Tibial nerve (tissue), 3 donors: Measurements from ENCODE around the gene ID2.

Experiments used
- CTCF ChIP-seq, 5 experiments: fragments of 200-600 bp in 3 of 5; fragments of 450-650 bp in 2 of 5; sonication (generic) in 3 of 5; IDR thresholded peaks; one replicate each; pipeline ENCODE4 v1.5.1; 2016 to 2019; ENCODE audit warnings: antibody characterized with exemption in 5 of 5, mild to moderate bottlenecking in 3 of 5, moderate library complexity in 2 of 5
- POLR2A ChIP-seq, 2 donors: fragments of 450-650 bp; IDR thresholded peaks; one replicate each; pipeline ENCODE4 v1.6.1; 2017; ENCODE audit warnings: antibody characterized with exemption in 2 of 2, mild to moderate bottlenecking in 2 of 2, moderate library complexity in 2 of 2

- TF ChIP-seq CTCF (IDR thresholded peaks at IDR 0.05) (no peak), POLR2A (IDR thresholded peaks at IDR 0.05) (no peak)
Observed at GRCh38 chr2:8684540-8684877, 2.7 kb downstream of the ID2 start.
